GM12878 (cell line): ENCODE results near the gene IGF1R. TPM values are rescaled to one million over a fixed set of nuclear protein-coding genes. Genes with fewer than 3 reads are reported as not detected.

ENCODE experiments used
- ATAC-seq: fragments of 200-7000 bp; cut with Tn5 transposase; 3 replicates; pipeline ENCODE4 v1.9.1; 2020; ENCODE audit warnings: mild to moderate bottlenecking, moderate library complexity
- BruUV-seq: library from RNA; stranded (reverse); fragments of 400-500 nt; replicated peaks from 2 replicates; lab custom pipeline; 2021; lab: Mats Ljungman, UMichigan
- CTCF ChIA-PET: fragments of 300-600 bp; sonication (Branson Sonifier 250); formaldehyde crosslinking; extraction: SDS; loops from one replicate; lab custom pipeline; 2021; ENCODE audit warnings: inconsistent platforms; lab: Yijun Ruan, JAX
- POLR2A ChIA-PET: fragments of 350-600 bp; formaldehyde crosslinking; extraction: SDS; loops from one replicate; lab custom pipeline; 2021; ENCODE audit warnings: inconsistent platforms; lab: Charles Lee
- RAD21 ChIA-PET: fragments of 300-600 bp; sonication (Branson Sonifier 250); formaldehyde crosslinking; loops from one replicate; lab custom pipeline; 2023; ENCODE audit warnings: antibody characterized with exemption; ENCODE audit not compliant: unreplicated experiment; lab: Charles Lee
- SMC1A ChIA-PET: fragments of 300-600 bp; sonication (Branson Sonifier 250); formaldehyde crosslinking; loops from one replicate; lab custom pipeline; 2023; ENCODE audit not compliant: unreplicated experiment, uncharacterized antibody; lab: Charles Lee
- DNase-seq: peaks from one replicate; pipeline ENCODE4 v3.0.0-alpha.2; 2011; ENCODE audit warnings: low read depth, low spot score
- FAIRE-seq: peaks from 3 replicates; lab custom pipeline; 2011; peaks lifted over from hg19 to GRCh38; lab: Jason Lieb, UNC
- H2AFZ ChIP-seq: 2 replicates; pipeline ENCODE4 v1.6.0; 2011; ENCODE audit warnings: low read depth, low read length, control low read depth; ENCODE audit not compliant: control insufficient read depth
- H3K27ac ChIP-seq: 2 replicates; pipeline ENCODE4 v1.5.1; 2011; ENCODE audit warnings: control low read depth; ENCODE audit not compliant: control insufficient read depth, insufficient read depth
- H3K27me3 ChIP-seq, 2 experiments: replicated peaks in 1 of 2; 2 replicates each; pipeline versions ENCODE4 v1.6.0 to v1.6.1; 2011; ENCODE audit warnings: low read length in 1 of 2; ENCODE audit not compliant: control insufficient read depth in 2 of 2, insufficient read depth in 2 of 2
- H3K36me3 ChIP-seq, 2 experiments: 2 replicates each; pipeline ENCODE4 v1.5.1; 2011; ENCODE audit warnings: low read length in 1 of 2; ENCODE audit not compliant: control insufficient read depth in 2 of 2, insufficient read depth in 2 of 2
- H3K4me1 ChIP-seq: 2 replicates; pipeline ENCODE4 v1.6.1; 2011; ENCODE audit warnings: mild to moderate bottlenecking, low read length, moderate library complexity, mixed read lengths; ENCODE audit not compliant: control insufficient read depth, insufficient read depth
- H3K4me2 ChIP-seq: 2 replicates; pipeline ENCODE4 v1.6.0; 2011; ENCODE audit warnings: control low read depth; ENCODE audit not compliant: control insufficient read depth, insufficient read depth
- H3K4me3 ChIP-seq: fragments of 200-600 bp; sonication (generic); 2 replicates; pipeline ENCODE4 v1.5.1; 2016
- H3K79me2 ChIP-seq: 2 replicates; pipeline ENCODE4 v1.6.0; 2011; ENCODE audit warnings: low read length; ENCODE audit not compliant: control insufficient read depth, insufficient read depth
- H3K9ac ChIP-seq: 2 replicates; pipeline ENCODE4 v1.8.0; 2011; ENCODE audit warnings: low read length, control low read depth, mixed read lengths; ENCODE audit not compliant: control insufficient read depth, insufficient read depth
- H3K9me3 ChIP-seq: replicated peaks from 3 replicates; pipeline ENCODE4 v1.5.1; 2011; ENCODE audit warnings: mild to moderate bottlenecking, low read length; ENCODE audit not compliant: control insufficient read depth, insufficient read depth
- H4K20me1 ChIP-seq: 2 replicates; pipeline ENCODE4 v1.6.0; 2011; ENCODE audit not compliant: control insufficient read depth, insufficient read depth
- BHLHE40 ChIP-seq, 2 experiments: fragments of 450-650 bp in 1 of 2; IDR thresholded peaks; 2 replicates each; pipeline ENCODE4 v1.6.1; 2011 to 2017; ENCODE audit warnings: low read depth in 2 of 2, borderline replicate concordance in 1 of 2, improper control_type of control experiment in 1 of 2, low read length in 1 of 2, mild to moderate bottlenecking in 1 of 2
- CBX3 ChIP-seq: fragments of 200-600 bp; sonication (generic); IDR thresholded peaks from 2 replicates; pipeline ENCODE4 v1.6.1; 2016; ENCODE audit warnings: low read depth, borderline replicate concordance
- CHD4 ChIP-seq: fragments of 200-600 bp; sonication (generic); IDR thresholded peaks from 2 replicates; pipeline ENCODE4 v1.6.1; 2016; ENCODE audit warnings: mild to moderate bottlenecking
- HDGF ChIP-seq: fragments of 450-650 bp; IDR thresholded peaks from 2 replicates; pipeline ENCODE4 v1.6.1; 2016; ENCODE audit warnings: antibody characterized with exemption
- RAD51 ChIP-seq: fragments of 450-650 bp; IDR thresholded peaks from 2 replicates; pipeline ENCODE4 v1.6.1; 2016; ENCODE audit warnings: moderate library complexity, mild to moderate bottlenecking, inconsistent platforms
- RELA ChIP-seq: fragments of 450-650 bp; IDR thresholded peaks from 2 replicates; pipeline ENCODE4 v1.8.0; 2014; ENCODE audit warnings: borderline replicate concordance; ENCODE audit not compliant: partially characterized antibody
- SIX5 ChIP-seq: IDR thresholded peaks from 2 replicates; pipeline ENCODE4 v1.6.1; 2011; ENCODE audit warnings: mild to moderate bottlenecking, low read depth, low read length, moderate library complexity; ENCODE audit not compliant: severe bottlenecking
- SMAD5 ChIP-seq: IDR thresholded peaks from 2 replicates; pipeline ENCODE4 v1.6.1; 2016; ENCODE audit warnings: antibody characterized with exemption, low read depth
- STAT1 ChIP-seq: fragments of 450-650 bp; conservative IDR thresholded peaks from 2 replicates; pipeline ENCODE4 v1.6.1; 2014; ENCODE audit warnings: antibody characterized with exemption, mild to moderate bottlenecking
- SUZ12 ChIP-seq: fragments of 200-600 bp; sonication (generic); IDR thresholded peaks from one replicate; pipeline ENCODE4 v1.6.1; 2018; ENCODE audit warnings: antibody characterized with exemption, mild to moderate bottlenecking; ENCODE audit not compliant: unreplicated experiment
- TARDBP ChIP-seq: IDR thresholded peaks from 2 replicates; pipeline ENCODE4 v1.6.1; 2016; ENCODE audit warnings: borderline replicate concordance
- TBL1XR1 ChIP-seq: IDR thresholded peaks from 2 replicates; pipeline ENCODE4 v1.6.1; 2012; ENCODE audit warnings: low read depth, low read length, improper control_type of control experiment
- TCF12 ChIP-seq: IDR thresholded peaks from 2 replicates; pipeline ENCODE4 v1.6.1; 2011; ENCODE audit warnings: low read depth, mild to moderate bottlenecking, low read length
- WGBS: methylation state at CpG from one replicate; pipeline ENCODE4 v1.1.6; 2016; ENCODE audit warnings: low lambda C conversion rate; ENCODE audit not compliant: insufficient replicate concordance, insufficient coverage; ENCODE audit errors: missing lambda C conversion rate; 5-methylcytosine and 5-hydroxymethylcytosine counted together
- in situ Hi-C: fragments of 300-500 bp; cut with MboI; formaldehyde crosslinking; loops from 9 replicates; pipeline ENCODE4 v1.14.3; 2018; ENCODE audit warnings: mixed read lengths
- intact Hi-C: fragments of 100-400 bp; cut with micrococcal nuclease; formaldehyde crosslinking; loops from one replicate; pipeline ENCODE4 v1.14.2; 2022; ENCODE audit not compliant: unreplicated experiment
- polyA plus RNA-seq, 11 experiments: library from polyadenylated mRNA; depleted of rRNA in 4 of 11; unstranded in 6 of 11; stranded (reverse) in 5 of 11; fragments of >200 nt; fragmentation: Nextera tagmentation in 4 of 11; fragmentation: Illumina TruSeq in 1 of 11; extraction: Ambion mirVana in 4 of 11; extraction: Trizol in 1 of 11; gene quantifications; 1 replicate in 1 of 11; 2 replicates in 10 of 11; pipeline versions ENCODE4 v1.2.1 to v1.2.3, GENCODE V29; 2011 to 2016; ENCODE audit warnings: inconsistent platforms in 2 of 11, missing spikeins in 2 of 11, low read depth in 1 of 11
- total RNA-seq, 4 experiments: library from RNA; depleted of rRNA in 3 of 4; stranded (reverse); fragments of >200 nt in 3 of 4; fragmentation: Illumina TruSeq in 1 of 4; extraction: Trizol in 1 of 4; gene quantifications; 2 replicates each; pipeline versions ENCODE4 v1.2.1 to v1.2.3, GENCODE V29; 2013 to 2021

Gene IGF1R
- total and polyA plus RNA-seq, 10 of the 15 experiments (the other 5 are each of a cell fraction or from before 2014, with no cell fraction given), result 0.03 to 2.7 (median 0.66) TPM

GRCh38 chr15:98875309-98875708 is 227.0 kb downstream of the IGF1R start:
- 0% methylated on average over 2 of the region's 3 CpGs for WGBS
- intact Hi-C loops, result no loop called here
- in situ Hi-C loops, result no loop called here

GRCh38 chr15:98876451-98877369 is 228.4 kb downstream of the IGF1R start:
- TF ChIP-seq STAT1 (no peak), HDGF (no peak), CHD4 (no peak), CBX3 (no peak), TARDBP (no peak), TCF12 (no peak), SUZ12 (no peak), SMAD5 (no peak), BHLHE40 (IDR thresholded peaks at IDR 0.05; ENCODE audit: borderline replicate concordance in 1 of 2, low read depth in 2 of 2, low read length in 1 of 2) (no peak), RELA (no peak), TBL1XR1 (no peak)
- no peaks in the 10 kb centered on the region for H4K20me1 ChIP-seq
- H3K9me3 ChIP-seq, result no peaks in the 10 kb centered on the region
- WGBS, result 62% methylated on average over 5 of the region's 5 CpGs
- ChIA-PET POLR2A (no interaction called here), CTCF (interaction anchor here (0.8 to 1.2 kb wide), 2 partner anchors 66 to 98 kb away, joined by 3 read pairs; no protein-coding TSS in a partner anchor), RAD21 (no interaction called here), SMC1A (interaction anchor here (1.1 kb wide), 1 partner anchor 97 kb away, joined by 4 read pairs; no protein-coding TSS in a partner anchor)
- intact Hi-C loops, result no loop called here
- H3K4me2 ChIP-seq, result no peak overlapping the region
- peaks cover 5% of the 10 kb centered on the region; the same call in 1 of the 2 replicates for H3K4me1 ChIP-seq
- no peaks in the 10 kb centered on the region for H3K79me2 ChIP-seq
- no peaks in the 10 kb centered on the region for H3K27me3 ChIP-seq
- in situ Hi-C loops, result no loop called here
- H3K4me3 ChIP-seq, result no peak overlapping the region
- ATAC-seq, result no peak
- no peak overlapping the region for H2AFZ ChIP-seq
- DNase-seq, result no peak
- no TSS peak for BruUV-seq
- no peak overlapping the region for H3K9ac ChIP-seq
- H3K27ac ChIP-seq, result no peak overlapping the region
- no peaks in the 10 kb centered on the region for H3K36me3 ChIP-seq
- no peak for FAIRE-seq

More at GRCh38 chr15:98875309-98875708, 227.0 kb downstream of the IGF1R start:
- Histone ChIP-seq H3K4me3 (no peak overlapping the region), H3K27ac (no peak overlapping the region), H3K27me3 (no peaks in the 10 kb centered on the region), H3K36me3 (no peaks in the 10 kb centered on the region), H4K20me1 (no peaks in the 10 kb centered on the region), H3K4me2 (no peak overlapping the region), H3K79me2 (no peaks in the 10 kb centered on the region), H3K9me3 (no peaks in the 10 kb centered on the region), H3K4me1 (peaks cover 5% of the 10 kb centered on the region; the same call in 1 of the 2 replicates), H3K9ac (no peak overlapping the region), H2AFZ (no peak overlapping the region)
- TF ChIP-seq SIX5 (no peak), RAD51 (no peak)
- ChIA-PET CTCF (interaction anchor here (0.6 to 1.1 kb wide), 2 partner anchors 31 to 331 kb away, joined by 3 read pairs; no protein-coding TSS in a partner anchor), POLR2A (interaction anchor here (0.7 kb wide), 2 partner anchors 9 to 1219 kb away, joined by 3 to 4 read pairs; no protein-coding TSS in a partner anchor), RAD21 (interaction anchor here (0.7 kb wide), 1 partner anchor 186 kb away, joined by 4 read pairs; no protein-coding TSS in a partner anchor), SMC1A (no interaction called here)
- DNase-seq (no peak), FAIRE-seq (no peak), ATAC-seq (no peak)
- BruUV-seq, result no TSS peak
